Transverse colon (tissue), 4 donors: ENCODE results near the gene PSME1.

Experiments used
- EP300 ChIP-seq: sonication (generic); formaldehyde crosslinking; IDR thresholded peaks from one replicate; pipeline ENCODE4 v1.6.1; 2017; ENCODE audit warnings: antibody characterized with exemption, low read depth
- POLR2A ChIP-seq: fragments of 450-650 bp; IDR thresholded peaks from one replicate; pipeline ENCODE4 v1.6.1; 2016; ENCODE audit warnings: antibody characterized with exemption, mild to moderate bottlenecking, moderate library complexity
- POLR2AphosphoS5 ChIP-seq, 3 donors: sonication (generic); formaldehyde crosslinking; IDR thresholded peaks; one replicate each; pipeline ENCODE4 v1.6.1; 2016; ENCODE audit warnings: antibody characterized with exemption in 3 of 3
- TF ChIP-seq, protein P1 (sequence below), 5 experiments: fragments of 200-600 bp in 3 of 5; fragments of 450-650 bp in 2 of 5; sonication (generic) in 3 of 5; IDR thresholded peaks; 1 replicate in 2 of 5; 2 replicates in 3 of 5; pipeline ENCODE4 v1.5.1; 2016 to 2017; ENCODE audit warnings: antibody characterized with exemption in 5 of 5, inconsistent platforms in 3 of 5, mild to moderate bottlenecking in 2 of 5, moderate library complexity in 1 of 5

GRCh38 chr14:24087004-24087403, 49.0 kb upstream of the PSME1 start:
- no peak for TF ChIP-seq POLR2A
- no peak for TF ChIP-seq POLR2AphosphoS5 (IDR thresholded peaks at IDR 0.05)
- TF ChIP-seq, protein P1, sequence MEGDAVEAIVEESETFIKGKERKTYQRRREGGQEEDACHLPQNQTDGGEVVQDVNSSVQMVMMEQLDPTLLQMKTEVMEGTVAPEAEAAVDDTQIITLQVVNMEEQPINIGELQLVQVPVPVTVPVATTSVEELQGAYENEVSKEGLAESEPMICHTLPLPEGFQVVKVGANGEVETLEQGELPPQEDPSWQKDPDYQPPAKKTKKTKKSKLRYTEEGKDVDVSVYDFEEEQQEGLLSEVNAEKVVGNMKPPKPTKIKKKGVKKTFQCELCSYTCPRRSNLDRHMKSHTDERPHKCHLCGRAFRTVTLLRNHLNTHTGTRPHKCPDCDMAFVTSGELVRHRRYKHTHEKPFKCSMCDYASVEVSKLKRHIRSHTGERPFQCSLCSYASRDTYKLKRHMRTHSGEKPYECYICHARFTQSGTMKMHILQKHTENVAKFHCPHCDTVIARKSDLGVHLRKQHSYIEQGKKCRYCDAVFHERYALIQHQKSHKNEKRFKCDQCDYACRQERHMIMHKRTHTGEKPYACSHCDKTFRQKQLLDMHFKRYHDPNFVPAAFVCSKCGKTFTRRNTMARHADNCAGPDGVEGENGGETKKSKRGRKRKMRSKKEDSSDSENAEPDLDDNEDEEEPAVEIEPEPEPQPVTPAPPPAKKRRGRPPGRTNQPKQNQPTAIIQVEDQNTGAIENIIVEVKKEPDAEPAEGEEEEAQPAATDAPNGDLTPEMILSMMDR (IDR thresholded peaks at IDR 0.05) = no peak
- TF ChIP-seq EP300 = no peak
